Breast epithelium (tissue), 4 donors: ENCODE measurements around the gene SLA2. TPM values are rescaled to one million over a fixed set of nuclear protein-coding genes. Genes with fewer than 3 reads are reported as not detected.
A peak's percentile ranks its signal among the peaks of the same experiment; 100 is the strongest.
"Not testable (repeated sequence)": the region's sequence is repeated elsewhere in the genome, so short reads cannot be mapped to it uniquely, and the experiment has no call there.

ENCODE experiments used
- DNase-seq, 2 donors: peaks; one replicate each; pipeline ENCODE4 v3.0.0-alpha.2; 2019; ENCODE audit warnings: low spot score in 2 of 2
- H3K27ac ChIP-seq, 2 donors: fragments of 200-600 bp; sonication (generic) in 1 of 2; one replicate each; pipeline ENCODE4 v1.5.1; 2016 to 2019; ENCODE audit warnings: mild to moderate bottlenecking in 1 of 2
- H3K27me3 ChIP-seq, 2 donors: fragments of 200-600 bp; sonication (generic) in 1 of 2; one replicate each; pipeline versions ENCODE4 v1.5.1 to v1.6.0; 2017 to 2019; ENCODE audit warnings: control low read depth in 1 of 2, mild to moderate bottlenecking in 1 of 2
- H3K36me3 ChIP-seq: fragments of 200-600 bp; one replicate; pipeline ENCODE4 v1.5.1; 2019
- H3K4me1 ChIP-seq, 2 donors: fragments of 200-600 bp; sonication (generic); one replicate each; pipeline ENCODE4 v1.5.1; 2016 to 2019; ENCODE audit warnings: control low read depth in 1 of 2
- H3K4me3 ChIP-seq, 3 donors: fragments of 200-600 bp; sonication (generic); 1 replicate in 2 of 3; 2 replicates in 1 of 3; pipeline ENCODE4 v1.5.1; 2016 to 2019; ENCODE audit warnings: mild to moderate bottlenecking in 3 of 3, moderate library complexity in 2 of 3
- H3K9me3 ChIP-seq, 2 donors: fragments of 200-600 bp; sonication (generic) in 1 of 2; one replicate each; pipeline ENCODE4 v1.5.1; 2016 to 2019; ENCODE audit warnings: control low read depth in 1 of 2
- POLR2A ChIP-seq: fragments of 450-650 bp; IDR thresholded peaks from one replicate; pipeline ENCODE4 v1.6.1; 2016; ENCODE audit warnings: antibody characterized with exemption, mild to moderate bottlenecking, moderate library complexity
- POLR2AphosphoS5 ChIP-seq, 3 donors: sonication (generic); formaldehyde crosslinking; IDR thresholded peaks; one replicate each; pipeline ENCODE4 v1.6.1; 2017; ENCODE audit warnings: antibody characterized with exemption in 3 of 3
- intact Hi-C: fragments of 100-400 bp; cut with DNase I; formaldehyde crosslinking; loops from one replicate; pipeline ENCODE4 v1.15.1; 2023; ENCODE audit warnings: low total_unique reads
- total RNA-seq, 3 donors: library from RNA; depleted of rRNA; stranded (reverse); fragments of >200 nt; gene quantifications; one replicate each; pipeline ENCODE4 v1.1.0, GENCODE V29; 2016
- TF ChIP-seq, protein P1 (sequence below), 3 donors: fragments of 450-650 bp; IDR thresholded peaks; one replicate each; pipeline ENCODE4 v1.5.1; 2016 to 2017; ENCODE audit warnings: antibody characterized with exemption in 3 of 3, mild to moderate bottlenecking in 3 of 3, moderate library complexity in 3 of 3

Gene SLA2
- 1 to 10 TPM in 1 of 3 donors, under 1 TPM in 2; 0.64 to 1.6 (median 0.66) TPM for total RNA-seq

- DNase-seq: no peak
- Histone ChIP-seq H3K27me3 (no peaks in the 10 kb centered on the region), H3K4me1 (no peaks in the 10 kb centered on the region), H3K36me3 (no peaks in the 10 kb centered on the region), H3K27ac (no peak within 1 kb of the TSS), H3K9me3 (no peaks in the 10 kb centered on the region), H3K4me3 (peak within 1 kb of the TSS in 1 of 3 donors; percentile 13)
- TF ChIP-seq POLR2AphosphoS5 (IDR thresholded peaks at IDR 0.05) (no peak), POLR2A (no peak)
- TF ChIP-seq, protein P1, sequence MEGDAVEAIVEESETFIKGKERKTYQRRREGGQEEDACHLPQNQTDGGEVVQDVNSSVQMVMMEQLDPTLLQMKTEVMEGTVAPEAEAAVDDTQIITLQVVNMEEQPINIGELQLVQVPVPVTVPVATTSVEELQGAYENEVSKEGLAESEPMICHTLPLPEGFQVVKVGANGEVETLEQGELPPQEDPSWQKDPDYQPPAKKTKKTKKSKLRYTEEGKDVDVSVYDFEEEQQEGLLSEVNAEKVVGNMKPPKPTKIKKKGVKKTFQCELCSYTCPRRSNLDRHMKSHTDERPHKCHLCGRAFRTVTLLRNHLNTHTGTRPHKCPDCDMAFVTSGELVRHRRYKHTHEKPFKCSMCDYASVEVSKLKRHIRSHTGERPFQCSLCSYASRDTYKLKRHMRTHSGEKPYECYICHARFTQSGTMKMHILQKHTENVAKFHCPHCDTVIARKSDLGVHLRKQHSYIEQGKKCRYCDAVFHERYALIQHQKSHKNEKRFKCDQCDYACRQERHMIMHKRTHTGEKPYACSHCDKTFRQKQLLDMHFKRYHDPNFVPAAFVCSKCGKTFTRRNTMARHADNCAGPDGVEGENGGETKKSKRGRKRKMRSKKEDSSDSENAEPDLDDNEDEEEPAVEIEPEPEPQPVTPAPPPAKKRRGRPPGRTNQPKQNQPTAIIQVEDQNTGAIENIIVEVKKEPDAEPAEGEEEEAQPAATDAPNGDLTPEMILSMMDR (IDR thresholded peaks at IDR 0.05): no peak
- intact Hi-C loops: no loop called here
Observed at GRCh38 chr20:36645998-36646397, at the start of gene SLA2. Gene SLA2 (minus strand): TSS chr20:36646196. CDS start chr20:36641335, 4,861 bp downstream.

DNA sequence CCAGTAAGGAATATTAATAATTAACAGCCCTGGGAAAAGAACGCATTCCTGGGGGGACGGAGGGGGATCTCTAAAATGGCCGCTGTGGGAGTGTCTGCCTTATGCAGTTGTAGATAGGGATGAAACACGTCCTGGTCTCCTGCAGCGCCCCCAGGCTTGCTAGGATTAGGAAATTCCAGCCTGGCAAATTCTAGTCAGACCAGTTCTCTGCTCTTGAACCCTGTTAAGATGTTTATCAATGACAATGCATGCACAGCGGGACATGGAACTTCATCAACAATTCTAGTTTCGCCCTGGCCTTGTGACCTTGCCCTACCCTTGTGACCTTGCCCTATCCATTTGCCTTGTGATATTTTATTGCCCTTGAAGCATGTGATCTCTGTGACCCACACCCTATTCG lies 49.5 kb upstream of the SLA2 start:
- H3K27ac ChIP-seq, DNase-seq, H3K9me3 ChIP-seq, H3K36me3 ChIP-seq, intact Hi-C loops, H3K27me3 ChIP-seq, H3K4me1 ChIP-seq, H3K4me3 ChIP-seq: not testable (repeated sequence)

DNA sequence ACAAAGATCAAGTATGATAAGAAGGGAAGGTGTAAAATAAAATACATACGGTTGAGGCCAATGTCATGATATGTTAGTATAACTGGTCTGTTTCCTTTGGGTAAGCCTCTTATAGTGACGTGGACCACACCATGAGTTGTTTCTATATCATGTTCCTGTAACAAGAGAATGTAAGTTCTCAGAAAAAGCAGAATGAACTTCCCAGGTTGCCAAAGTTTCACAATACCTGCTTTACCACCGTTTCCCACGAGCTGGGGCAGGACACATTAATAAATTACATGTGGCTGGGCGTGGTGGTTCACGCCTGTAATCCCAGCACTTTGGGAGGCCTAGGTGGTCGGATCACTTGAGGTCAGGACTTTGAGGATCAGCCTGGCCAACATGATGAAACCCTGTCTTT lies 42.6 kb upstream of the SLA2 start:
- TF ChIP-seq POLR2AphosphoS5 (IDR thresholded peaks at IDR 0.05) (no peak), POLR2A (no peak)
- TF ChIP-seq, protein P1 (IDR thresholded peaks at IDR 0.05): no peak
- no peak overlapping the region for H3K4me3 ChIP-seq
- no peaks in the 10 kb centered on the region for H3K27me3 ChIP-seq
- DNase-seq: no peak
- no peak overlapping the region for H3K27ac ChIP-seq
- no peaks in the 10 kb centered on the region for H3K4me1 ChIP-seq
- no peaks in the 10 kb centered on the region for H3K36me3 ChIP-seq
- H3K9me3 ChIP-seq: no peaks in the 10 kb centered on the region
- intact Hi-C loops: no loop called here

DNA sequence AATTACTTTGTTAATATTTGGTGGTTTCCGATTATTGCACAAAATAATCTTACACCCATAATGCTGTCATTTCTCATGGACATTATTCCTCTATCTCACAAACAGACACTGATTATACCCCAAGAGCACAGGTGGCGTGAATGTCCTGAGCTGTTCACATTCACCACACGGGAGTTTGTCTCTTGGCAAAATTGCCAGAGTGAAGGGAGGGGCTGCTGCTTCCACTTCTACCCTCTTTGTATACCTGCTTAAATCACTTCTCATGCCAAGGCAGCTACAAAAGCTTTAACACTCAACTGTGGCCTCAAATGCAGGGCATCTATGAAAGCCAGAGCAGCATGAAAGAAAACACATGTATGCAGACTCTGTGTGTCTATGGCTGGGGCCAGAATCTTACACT lies 41.9 kb upstream of the SLA2 start:
- intact Hi-C loops: no loop called here
- no peaks in the 10 kb centered on the region for H3K27me3 ChIP-seq
- DNase-seq: no peak
- H3K4me1 ChIP-seq: no peaks in the 10 kb centered on the region
- TF ChIP-seq POLR2AphosphoS5 (IDR thresholded peaks at IDR 0.05): no peak
- TF ChIP-seq, protein P1 (IDR thresholded peaks at IDR 0.05): no peak
- no peak for TF ChIP-seq POLR2A
- H3K27ac ChIP-seq: no peak overlapping the region
- no peak overlapping the region for H3K4me3 ChIP-seq
- H3K9me3 ChIP-seq: no peaks in the 10 kb centered on the region
- H3K36me3 ChIP-seq: no peaks in the 10 kb centered on the region

DNA sequence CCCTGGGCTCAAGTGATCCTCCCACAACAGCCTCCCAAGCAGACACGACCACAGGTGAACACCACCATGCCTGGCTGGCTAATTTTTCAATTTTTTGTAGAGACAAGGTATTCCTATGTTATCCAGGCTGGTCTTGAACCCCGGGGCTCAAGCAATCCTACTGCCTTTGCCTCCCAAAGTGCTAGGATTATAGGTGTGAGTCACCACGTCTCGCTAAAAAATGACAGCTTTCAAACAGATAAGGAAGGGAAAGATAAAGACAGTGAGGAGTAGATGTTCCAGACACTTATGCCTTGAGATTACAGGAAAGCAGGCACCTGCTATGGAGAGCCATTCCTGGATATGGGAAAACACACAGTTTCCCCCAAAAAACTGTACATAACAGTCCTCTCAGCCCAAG lies 40.9 kb upstream of the SLA2 start:
- H3K27me3 ChIP-seq: no peaks in the 10 kb centered on the region
- no peaks in the 10 kb centered on the region for H3K4me1 ChIP-seq
- intact Hi-C loops: no loop called here
- H3K4me3 ChIP-seq: no peak overlapping the region
- H3K36me3 ChIP-seq: no peaks in the 10 kb centered on the region
- DNase-seq: no peak
- no peaks in the 10 kb centered on the region for H3K9me3 ChIP-seq
- H3K27ac ChIP-seq: no peak overlapping the region
- TF ChIP-seq, protein P1 (IDR thresholded peaks at IDR 0.05): no peak
- TF ChIP-seq POLR2AphosphoS5 (IDR thresholded peaks at IDR 0.05) (no peak), POLR2A (no peak)

GRCh38 chr20:36686504-36686903 lies 40.5 kb upstream of the SLA2 start:
- H3K9me3 ChIP-seq: no peaks in the 10 kb centered on the region
- no peaks in the 10 kb centered on the region for H3K27me3 ChIP-seq
- no peak overlapping the region for H3K27ac ChIP-seq
- intact Hi-C loops: no loop called here
- no peak overlapping the region for H3K4me3 ChIP-seq
- no peaks in the 10 kb centered on the region for H3K36me3 ChIP-seq
- TF ChIP-seq POLR2AphosphoS5 (IDR thresholded peaks at IDR 0.05) (no peak), POLR2A (no peak)
- TF ChIP-seq, protein P1 (IDR thresholded peaks at IDR 0.05): no peak
- DNase-seq: no peak
- H3K4me1 ChIP-seq: no peaks in the 10 kb centered on the region
